Measurements from ENCODE around the gene SMG1.

The SMG1 gene

DNA sequence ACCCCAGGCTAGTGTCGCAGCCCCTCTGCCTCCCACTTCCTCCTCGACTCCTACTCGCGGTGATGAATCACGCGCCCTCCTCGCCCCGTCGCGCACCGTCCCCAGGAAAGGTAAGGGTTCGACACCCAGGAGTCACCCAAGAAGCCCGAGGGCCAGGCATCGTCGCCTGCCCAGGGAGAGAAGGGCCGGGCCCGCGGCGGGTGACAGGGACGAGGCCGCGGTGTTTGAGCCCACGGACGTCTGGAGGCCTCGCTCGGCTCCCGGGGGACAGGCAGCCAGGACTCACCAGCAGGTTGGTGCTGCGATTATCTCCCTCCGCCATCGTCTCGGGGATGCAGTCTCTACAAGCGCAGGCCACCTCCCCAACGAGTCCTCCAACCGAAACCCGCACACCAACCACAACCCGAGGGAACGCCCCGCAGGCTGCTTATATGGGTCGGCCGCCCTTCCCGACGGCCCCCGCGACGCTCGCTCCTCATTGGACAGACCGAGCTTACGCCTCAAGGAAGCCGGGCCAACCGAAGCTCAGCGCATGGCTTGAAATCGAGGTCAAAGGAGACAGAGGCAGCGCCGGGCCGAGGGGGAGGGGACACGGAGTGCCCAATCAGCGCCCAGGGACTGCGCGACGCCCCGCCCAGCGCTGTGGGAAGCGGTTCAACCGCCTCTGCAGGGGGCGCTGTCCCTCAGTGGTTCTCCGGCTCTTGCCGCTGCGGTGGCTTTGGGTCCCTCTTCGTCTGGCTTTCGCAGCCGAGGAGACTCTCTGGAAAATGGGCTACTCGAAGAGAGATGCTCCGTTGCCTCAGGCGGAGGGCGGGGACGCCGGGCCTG, 124.8 kb downstream of the SMG1 start, which contains the start of gene ARL6IP1:
ARL6IP1 (minus strand) TSS at position 405 of the 828 bp plus-strand sequence; CDS start at position 322, 83 bp downstream.
- Histone ChIP-seq H3K4me1 (ENCODE audit: low read length) (peaks cover 9% of the 10 kb centered on the region), H3K79me2 (ENCODE audit: low read length) (peaks cover 47% of the 10 kb centered on the region)

DNA sequence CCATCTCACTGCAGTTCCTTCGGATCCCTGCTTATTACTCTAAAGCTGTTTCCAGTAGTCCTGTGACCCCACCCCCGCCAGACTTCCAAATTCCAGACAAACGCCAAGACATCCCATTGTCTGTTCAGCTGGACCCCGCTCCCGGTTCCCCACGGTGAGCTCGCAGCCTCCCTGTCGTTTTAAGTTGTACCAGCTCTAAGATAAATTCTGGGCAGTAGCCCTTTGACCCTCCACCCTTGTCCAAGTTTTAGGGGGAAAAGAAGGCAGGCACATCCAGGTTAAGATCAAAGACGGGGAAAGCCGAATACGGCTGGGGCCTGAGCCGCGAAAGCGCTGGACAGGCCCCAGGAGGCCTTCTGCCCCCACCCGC, 125.4 kb downstream of the SMG1 start:
- Histone ChIP-seq H3K9me2 (replicated peaks; ENCODE audit: insufficient read depth, low read length) (no peaks in the 10 kb centered on the region), H3K4me2 (ENCODE audit: low read depth, low read length) (peak overlapping the region; percentile 97), H3K36me3 (replicated peaks; ENCODE audit: insufficient read depth, low read length) (peaks cover 15% of the 10 kb centered on the region; the same call in 1 of the 2 replicates), H3K9me3 (replicated peaks; ENCODE audit: insufficient read depth, low read length) (no peaks in the 10 kb centered on the region), H4K20me1 (ENCODE audit: insufficient read depth, low read length) (no peaks in the 10 kb centered on the region), H3K27me3 (replicated peaks; ENCODE audit: insufficient read depth, low read length) (no peaks in the 10 kb centered on the region), H3K4me1 (ENCODE audit: low read length) (peaks cover 9% of the 10 kb centered on the region), H2AFZ (ENCODE audit: low read length) (peak overlapping the region; percentile 71), H3F3A (ENCODE audit: insufficient read depth, low read length) (peaks cover 26% of the 10 kb centered on the region), H3K79me2 (ENCODE audit: low read length) (peaks cover 53% of the 10 kb centered on the region), H3K9ac (ENCODE audit: low read length) (peak overlapping the region; percentile 81), H3K4me3 (ENCODE audit: low read length) (peak overlapping the region; percentile 95), H3K27ac (ENCODE audit: low read length) (peak overlapping the region; percentile 68; the same call in 1 of the 2 replicates)
- no peak for TF ChIP-seq EZH2 (optimal IDR thresholded peaks at IDR 0.05; ENCODE audit: low read depth, low read length)
- TF ChIP-seq, protein P1, sequence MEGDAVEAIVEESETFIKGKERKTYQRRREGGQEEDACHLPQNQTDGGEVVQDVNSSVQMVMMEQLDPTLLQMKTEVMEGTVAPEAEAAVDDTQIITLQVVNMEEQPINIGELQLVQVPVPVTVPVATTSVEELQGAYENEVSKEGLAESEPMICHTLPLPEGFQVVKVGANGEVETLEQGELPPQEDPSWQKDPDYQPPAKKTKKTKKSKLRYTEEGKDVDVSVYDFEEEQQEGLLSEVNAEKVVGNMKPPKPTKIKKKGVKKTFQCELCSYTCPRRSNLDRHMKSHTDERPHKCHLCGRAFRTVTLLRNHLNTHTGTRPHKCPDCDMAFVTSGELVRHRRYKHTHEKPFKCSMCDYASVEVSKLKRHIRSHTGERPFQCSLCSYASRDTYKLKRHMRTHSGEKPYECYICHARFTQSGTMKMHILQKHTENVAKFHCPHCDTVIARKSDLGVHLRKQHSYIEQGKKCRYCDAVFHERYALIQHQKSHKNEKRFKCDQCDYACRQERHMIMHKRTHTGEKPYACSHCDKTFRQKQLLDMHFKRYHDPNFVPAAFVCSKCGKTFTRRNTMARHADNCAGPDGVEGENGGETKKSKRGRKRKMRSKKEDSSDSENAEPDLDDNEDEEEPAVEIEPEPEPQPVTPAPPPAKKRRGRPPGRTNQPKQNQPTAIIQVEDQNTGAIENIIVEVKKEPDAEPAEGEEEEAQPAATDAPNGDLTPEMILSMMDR (IDR thresholded peaks at IDR 0.05; ENCODE audit: low read length) = no peak
- TF ChIP-seq EZH2phosphoT487 (IDR thresholded peaks at IDR 0.05; ENCODE audit: low read length) = no peak
- no peak for DNase-seq

More for the DNA sequence above, 124.8 kb downstream of the SMG1 start, which contains the start of gene ARL6IP1:
- TF ChIP-seq, protein P1 (IDR thresholded peaks at IDR 0.05; ENCODE audit: low read length) = peak; percentile 85
- TF ChIP-seq EZH2phosphoT487 (IDR thresholded peaks at IDR 0.05; ENCODE audit: low read length) = no peak
- Histone ChIP-seq H3K9me3 (replicated peaks; ENCODE audit: insufficient read depth, low read length) (no peaks in the 10 kb centered on the region), H3K27ac (ENCODE audit: low read length) (peak within 1 kb of the TSS; percentile 68), H3K9me2 (replicated peaks; ENCODE audit: insufficient read depth, low read length) (no peaks in the 10 kb centered on the region), H3K36me3 (replicated peaks; ENCODE audit: insufficient read depth, low read length) (peaks cover 10% of the 10 kb centered on the region; the same call in 1 of the 2 replicates), H3K4me2 (ENCODE audit: low read depth, low read length) (peak within 1 kb of the TSS; percentile 97), H3F3A (ENCODE audit: insufficient read depth, low read length) (peaks cover 26% of the 10 kb centered on the region), H3K27me3 (replicated peaks; ENCODE audit: insufficient read depth, low read length) (no peaks in the 10 kb centered on the region), H3K4me3 (ENCODE audit: low read length) (peak within 1 kb of the TSS; percentile 95), H4K20me1 (ENCODE audit: insufficient read depth, low read length) (no peaks in the 10 kb centered on the region), H2AFZ (ENCODE audit: low read length) (peak within 1 kb of the TSS; percentile 73), H3K9ac (ENCODE audit: low read length) (peak within 1 kb of the TSS; percentile 81)
- DNase-seq = peak; percentile 100

DNA sequence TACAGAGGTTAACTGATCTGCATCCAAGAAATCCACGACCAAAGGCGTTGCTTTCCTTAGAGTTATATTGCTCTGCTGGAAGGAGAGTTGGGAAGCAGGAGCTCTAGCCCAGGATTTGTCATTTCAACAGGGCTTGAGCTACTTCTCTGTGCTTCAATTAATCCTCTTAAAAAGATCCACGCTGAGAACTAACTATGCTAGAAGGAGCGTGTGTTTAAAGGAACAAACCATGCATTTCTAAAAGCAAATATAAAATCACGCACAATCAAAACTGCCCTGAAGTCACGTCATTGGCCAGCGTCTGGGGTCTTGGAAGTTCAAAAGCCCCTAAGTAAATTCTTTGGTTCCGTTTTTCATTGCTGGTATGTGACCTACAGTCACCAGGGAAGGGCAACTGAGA, 125.9 kb downstream of the SMG1 start:
- TF ChIP-seq EZH2phosphoT487 (IDR thresholded peaks at IDR 0.05; ENCODE audit: low read length) (no peak), EZH2 (optimal IDR thresholded peaks at IDR 0.05; ENCODE audit: low read depth, low read length) (no peak)
- TF ChIP-seq, protein P1 (IDR thresholded peaks at IDR 0.05; ENCODE audit: low read length) = no peak
- H3K27me3 ChIP-seq (replicated peaks; ENCODE audit: insufficient read depth, low read length) = no peaks in the 10 kb centered on the region
- no peaks in the 10 kb centered on the region for H3K9me3 ChIP-seq (replicated peaks; ENCODE audit: insufficient read depth, low read length)
- H3K27ac ChIP-seq (ENCODE audit: low read length) = peak overlapping the region; percentile 68; the same call in 1 of the 2 replicates
- H3K9ac ChIP-seq (ENCODE audit: low read length) = peak overlapping the region; percentile 81
- peaks cover 20% of the 10 kb centered on the region; the same call in 1 of the 2 replicates for H3K36me3 ChIP-seq (replicated peaks; ENCODE audit: insufficient read depth, low read length)
- H3F3A ChIP-seq (ENCODE audit: insufficient read depth, low read length) = peaks cover 23% of the 10 kb centered on the region
- no peaks in the 10 kb centered on the region for H4K20me1 ChIP-seq (ENCODE audit: insufficient read depth, low read length)
- peak overlapping the region; percentile 95 for H3K4me3 ChIP-seq (ENCODE audit: low read length)
- no peak for DNase-seq
- peaks cover 57% of the 10 kb centered on the region for H3K79me2 ChIP-seq (ENCODE audit: low read length)
- peak overlapping the region; percentile 71; the same call in 1 of the 2 replicates for H2AFZ ChIP-seq (ENCODE audit: low read length)
- H3K4me1 ChIP-seq (ENCODE audit: low read length) = peaks cover 9% of the 10 kb centered on the region
- peak overlapping the region; percentile 97 for H3K4me2 ChIP-seq (ENCODE audit: low read depth, low read length)
- H3K9me2 ChIP-seq (replicated peaks; ENCODE audit: insufficient read depth, low read length) = no peaks in the 10 kb centered on the region

Measured in MM.1S (cell line).